HepG2 (cell line): ENCODE data around the gene CTNNAL1. TPM values are rescaled to one million over a fixed set of nuclear protein-coding genes. Genes with fewer than 3 reads are reported as not detected.

Source experiments
- ATAC-seq: fragments of 200-7000 bp; cut with Tn5 transposase; 3 replicates; pipeline ENCODE4 v1.9.1; 2020; ENCODE audit warnings: mild to moderate bottlenecking, moderate library complexity
- BruUV-seq: library from RNA; stranded (reverse); fragments of 400-500 nt; replicated peaks from 2 replicates; lab custom pipeline; 2021; lab: Mats Ljungman, UMichigan
- CTCF ChIA-PET: fragments of 300-600 bp; formaldehyde crosslinking; extraction: SDS; loops from one replicate; lab custom pipeline; 2021; ENCODE audit warnings: low total read pairs, inconsistent platforms, low intra/inter-chr PET ratio; lab: Yijun Ruan, JAX
- POLR2A ChIA-PET: fragments of 350-600 bp; sonication (Branson Sonifier 250); formaldehyde crosslinking; loops from one replicate; lab custom pipeline; 2020; ENCODE audit warnings: antibody characterized with exemption, inconsistent platforms; lab: Yijun Ruan, JAX
- DNase-seq: peaks from one replicate; pipeline ENCODE4 v3.0.0-alpha.2; 2015; ENCODE audit warnings: low spot score
- FAIRE-seq: peaks from 3 replicates; lab custom pipeline; 2011; peaks lifted over from hg19 to GRCh38; lab: Jason Lieb, UNC
- H2AFZ ChIP-seq: one replicate; pipeline ENCODE4 v1.6.1; 2011; ENCODE audit warnings: low read length, inconsistent platforms
- H3K27ac ChIP-seq: fragments of 300-600 bp; 3 replicates; pipeline ENCODE4 v1.8.0; 2011; ENCODE audit warnings: mixed run types, mild to moderate bottlenecking, mixed read lengths, low read length, inconsistent platforms; ENCODE audit not compliant: insufficient read depth; ENCODE audit errors: extremely low read length
- H3K27me3 ChIP-seq, 2 experiments: fragments of 200-600 bp in 1 of 2; 2 replicates in 1 of 2; 3 replicates in 1 of 2; pipeline versions ENCODE4 v1.6.0 to v1.8.0; 2011; ENCODE audit warnings: low read length in 2 of 2, mild to moderate bottlenecking in 2 of 2, moderate library complexity in 2 of 2, inconsistent platforms in 1 of 2; ENCODE audit not compliant: insufficient read depth in 2 of 2, control insufficient read depth in 1 of 2
- H3K36me3 ChIP-seq, 2 experiments: fragments of 200-600 bp in 1 of 2; replicated peaks in 1 of 2; 2 replicates in 1 of 2; 3 replicates in 1 of 2; pipeline versions ENCODE4 v1.5.1 to v1.8.0; 2011; ENCODE audit warnings: low read length in 2 of 2, inconsistent platforms in 1 of 2; ENCODE audit not compliant: insufficient read depth in 2 of 2, control insufficient read depth in 1 of 2
- H3K4me1 ChIP-seq: 2 replicates; pipeline ENCODE4 v1.5.1; 2012; ENCODE audit warnings: low read length, inconsistent platforms; ENCODE audit not compliant: insufficient read depth
- H3K4me2 ChIP-seq: 2 replicates; pipeline ENCODE4 v1.6.0; 2011; ENCODE audit warnings: low read depth, low read length, inconsistent platforms
- H3K4me3 ChIP-seq, 3 experiments: fragments of 200-600 bp in 1 of 3; sonication (generic), shearing (Covaris generic) in 1 of 3; replicated peaks in 1 of 3; 2 replicates each; pipeline ENCODE4 v1.5.1; 2011 to 2016; ENCODE audit warnings: low read length in 3 of 3, inconsistent platforms in 2 of 3, low read depth in 2 of 3, mild to moderate bottlenecking in 2 of 3, control low read depth in 1 of 3, mixed read lengths in 1 of 3; ENCODE audit not compliant: insufficient read depth in 1 of 3
- H3K79me2 ChIP-seq: one replicate; pipeline ENCODE4 v1.6.1; 2011; ENCODE audit warnings: low read length, inconsistent platforms; ENCODE audit not compliant: insufficient read depth
- H3K9ac ChIP-seq: 2 replicates; pipeline ENCODE4 v1.6.0; 2011; ENCODE audit warnings: mild to moderate bottlenecking, low read depth, low read length, inconsistent platforms; ENCODE audit not compliant: insufficient read depth
- H3K9me3 ChIP-seq: 2 replicates; pipeline ENCODE4 v1.5.1; 2012; ENCODE audit warnings: mild to moderate bottlenecking, low read length
- H4K20me1 ChIP-seq: 2 replicates; pipeline ENCODE4 v1.6.0; 2011; ENCODE audit warnings: inconsistent platforms, mild to moderate bottlenecking, low read length, moderate library complexity; ENCODE audit not compliant: insufficient read depth
- GTF3A ChIP-seq: sonication (generic); formaldehyde crosslinking; conservative IDR thresholded peaks from 2 replicates; pipeline ENCODE4 v1.4.0; 2020; ENCODE audit warnings: mild to moderate bottlenecking, missing genetic modification reagents
- HNRNPH1 ChIP-seq: fragments of 200-400 bp; formaldehyde crosslinking; optimal IDR thresholded peaks from 2 replicates; pipeline ENCODE3; 2017; ENCODE audit warnings: mild to moderate bottlenecking, low read depth, low read length
- POLR2AphosphoS5 ChIP-seq: IDR thresholded peaks from 2 replicates; pipeline ENCODE4 v1.6.1; 2012; ENCODE audit warnings: low read depth, low read length
- SNAPC4 ChIP-seq: sonication (generic); formaldehyde crosslinking; IDR thresholded peaks from 2 replicates; pipeline ENCODE4 v1.4.0; 2020; ENCODE audit warnings: mild to moderate bottlenecking, missing genetic modification reagents
- SOX13 ChIP-seq, 3 experiments: fragments of 450-650 bp in 1 of 3; sonication (generic) in 1 of 3; formaldehyde crosslinking in 1 of 3; IDR thresholded peaks in 2 of 3; conservative IDR thresholded peaks in 1 of 3; 2 replicates each; pipeline versions ENCODE4 v1.5.0 to v1.6.1; 2016 to 2020; ENCODE audit warnings: antibody characterized with exemption in 1 of 3, mild to moderate bottlenecking in 1 of 3, missing compliant biosample characterization in 1 of 3, missing genetic modification reagents in 1 of 3, moderate library complexity in 1 of 3
- TERF1 ChIP-seq: sonication (generic); formaldehyde crosslinking; IDR thresholded peaks from 2 replicates; pipeline ENCODE4 v1.8.0; 2022; ENCODE audit warnings: mild to moderate bottlenecking, missing genetic modification reagents, moderate library complexity
- ZKSCAN8 ChIP-seq: IDR thresholded peaks from 2 replicates; pipeline ENCODE4 v1.6.1; 2016; ENCODE audit warnings: borderline replicate concordance, missing genetic modification reagents, missing compliant biosample characterization
- ZNF17 ChIP-seq: sonication (generic); formaldehyde crosslinking; IDR thresholded peaks from 2 replicates; pipeline ENCODE4 v1.5.0; 2020; ENCODE audit warnings: mild to moderate bottlenecking, missing genetic modification reagents
- ZNF20 ChIP-seq: sonication (generic); formaldehyde crosslinking; IDR thresholded peaks from 2 replicates; pipeline ENCODE4 v1.4.0; 2020; ENCODE audit warnings: mild to moderate bottlenecking, moderate library complexity, missing genetic modification reagents
- ZNF383 ChIP-seq: sonication (generic); formaldehyde crosslinking; IDR thresholded peaks from 2 replicates; pipeline ENCODE4 v1.4.0; 2020; ENCODE audit warnings: missing genetic modification reagents, mild to moderate bottlenecking, borderline replicate concordance
- ZNF501 ChIP-seq: sonication (generic); formaldehyde crosslinking; IDR thresholded peaks from 2 replicates; pipeline ENCODE4 v1.5.1; 2020; ENCODE audit warnings: mild to moderate bottlenecking, moderate library complexity, missing genetic modification reagents
- ZNF615 ChIP-seq: sonication (generic); formaldehyde crosslinking; IDR thresholded peaks from 2 replicates; pipeline ENCODE4 v1.5.0; 2020; ENCODE audit warnings: mild to moderate bottlenecking, missing genetic modification reagents, borderline replicate concordance
- ZNF672 ChIP-seq: sonication (generic); formaldehyde crosslinking; IDR thresholded peaks from 2 replicates; pipeline ENCODE4 v1.8.1; 2022; ENCODE audit warnings: missing genetic modification reagents
- WGBS: methylation state at CpG from one replicate; pipeline ENCODE4 v1.1.6; 2017; ENCODE audit warnings: low lambda C conversion rate; 5-methylcytosine and 5-hydroxymethylcytosine counted together
- in situ Hi-C: cut with HindIII; loops from 2 replicates; pipeline ENCODE4 v1.10.0; 2017; ENCODE audit warnings: low pct_unique_long_range_greater_than_20kb; ENCODE audit not compliant: extremely low pct_ligation_motif_present
- intact Hi-C: fragments of 100-400 bp; cut with micrococcal nuclease; formaldehyde crosslinking; loops from one replicate; pipeline ENCODE4 v1.10.0; 2022; ENCODE audit not compliant: unreplicated experiment
- polyA plus RNA-seq, 8 experiments: library from polyadenylated mRNA; depleted of rRNA in 3 of 8; stranded (reverse) in 7 of 8; unstranded in 1 of 8; fragments of >200 nt; fragmentation: Illumina TruSeq in 4 of 8; extraction: Trizol in 4 of 8; gene quantifications; 2 replicates each; pipeline versions ENCODE4 v1.2.1 to v1.2.3, GENCODE V29; 2011 to 2016; ENCODE audit warnings: low read depth in 4 of 8, missing spikeins in 1 of 8, mixed read lengths in 1 of 8; ENCODE audit not compliant: insufficient read depth in 1 of 8
- total RNA-seq, 5 experiments: library from RNA; depleted of rRNA; stranded (reverse); fragments of >200 nt; fragmentation: Illumina TruSeq; extraction: Trizol; gene quantifications; 2 replicates each; pipeline ENCODE4 v1.2.3, GENCODE V29; 2016; ENCODE audit warnings: low read depth in 1 of 5
- TF ChIP-seq, protein P1 (sequence below): sonication (generic); formaldehyde crosslinking; IDR thresholded peaks from 2 replicates; pipeline ENCODE4 v1.8.0; 2022; ENCODE audit warnings: missing genetic modification reagents, mild to moderate bottlenecking, moderate library complexity, borderline replicate concordance
- TF ChIP-seq, protein P2 (sequence below): sonication (generic); formaldehyde crosslinking; conservative IDR thresholded peaks from 2 replicates; pipeline ENCODE4 v1.4.0; 2020; ENCODE audit warnings: missing genetic modification reagents

CTNNAL1 gene
- total and polyA plus RNA-seq, 2 of the 13 experiments (the other 11 are each of a cell fraction or from before 2014, with no cell fraction given), result 32.0 to 162 TPM

DNA sequence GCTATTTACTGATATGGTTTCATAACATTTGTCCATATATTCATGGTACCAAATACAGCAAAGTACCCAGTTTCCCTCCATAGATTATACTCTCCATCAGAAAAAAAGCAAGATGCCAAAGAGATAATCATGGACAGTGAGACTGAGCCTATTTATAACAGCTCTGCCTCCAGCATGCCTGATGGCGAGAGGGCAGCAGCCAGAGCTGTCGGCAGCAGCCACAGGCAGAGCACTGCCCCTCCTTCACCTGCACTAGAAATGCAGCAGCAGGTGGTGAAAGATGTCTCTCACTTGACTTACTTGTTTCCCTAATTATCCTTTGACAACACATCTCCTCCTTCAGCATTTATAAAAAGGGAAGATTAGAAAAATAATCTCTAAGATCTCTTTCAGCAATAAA, 32.4 kb downstream of the CTNNAL1 start:
- Histone ChIP-seq H3K4me1 (no peaks in the 10 kb centered on the region), H3K36me3 (peaks cover 11 to 46% of the 10 kb centered on the region in 2 experiments), H4K20me1 (no peaks in the 10 kb centered on the region), H3K27me3 (no peaks in the 10 kb centered on the region), H3K4me3 (no peak overlapping the region), H3K9ac (no peak overlapping the region), H3K79me2 (no peaks in the 10 kb centered on the region), H2AFZ (no peak overlapping the region), H3K9me3 (no peaks in the 10 kb centered on the region), H3K27ac (no peak overlapping the region), H3K4me2 (no peak overlapping the region)
- intact Hi-C loops (no loop called here), in situ Hi-C loops (no loop called here)
- WGBS, result 100% methylated on average over 2 of the region's 2 CpGs
- no peak for ATAC-seq
- no peak for FAIRE-seq
- no TSS peak for BruUV-seq
- CTCF ChIA-PET, result no interaction called here
- DNase-seq, result no peak
- POLR2A ChIA-PET, result no interaction called here
- TF ChIP-seq ZNF20 (CRISPR knock-in tag) (no peak), ZNF17 (CRISPR knock-in tag) (no peak), TERF1 (CRISPR knock-in tag) (no peak), POLR2AphosphoS5 (no peak), HNRNPH1 (no peak), GTF3A (CRISPR knock-in tag) (no peak), ZNF672 (CRISPR knock-in tag) (no peak), ZKSCAN8 (CRISPR knock-in tag) (no peak), ZNF383 (no peak), ZNF501 (CRISPR knock-in tag) (no peak), SNAPC4 (CRISPR knock-in tag) (no peak), ZNF615 (no peak), SOX13 (IDR thresholded peaks at IDR 0.05) (no peak), SOX13 (CRISPR knock-in tag; conservative IDR thresholded peaks at IDR 0.05 in 1 of 2, IDR thresholded peaks at IDR 0.05 in 1 of 2) (no peak)
- TF ChIP-seq, protein P1, sequence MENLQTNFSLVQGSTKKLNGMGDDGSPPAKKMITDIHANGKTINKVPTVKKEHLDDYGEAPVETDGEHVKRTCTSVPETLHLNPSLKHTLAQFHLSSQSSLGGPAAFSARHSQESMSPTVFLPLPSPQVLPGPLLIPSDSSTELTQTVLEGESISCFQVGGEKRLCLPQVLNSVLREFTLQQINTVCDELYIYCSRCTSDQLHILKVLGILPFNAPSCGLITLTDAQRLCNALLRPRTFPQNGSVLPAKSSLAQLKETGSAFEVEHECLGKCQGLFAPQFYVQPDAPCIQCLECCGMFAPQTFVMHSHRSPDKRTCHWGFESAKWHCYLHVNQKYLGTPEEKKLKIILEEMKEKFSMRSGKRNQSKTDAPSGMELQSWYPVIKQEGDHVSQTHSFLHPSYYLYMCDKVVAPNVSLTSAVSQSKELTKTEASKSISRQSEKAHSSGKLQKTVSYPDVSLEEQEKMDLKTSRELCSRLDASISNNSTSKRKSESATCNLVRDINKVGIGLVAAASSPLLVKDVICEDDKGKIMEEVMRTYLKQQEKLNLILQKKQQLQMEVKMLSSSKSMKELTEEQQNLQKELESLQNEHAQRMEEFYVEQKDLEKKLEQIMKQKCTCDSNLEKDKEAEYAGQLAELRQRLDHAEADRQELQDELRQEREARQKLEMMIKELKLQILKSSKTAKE, result no peak
- TF ChIP-seq, protein P2, sequence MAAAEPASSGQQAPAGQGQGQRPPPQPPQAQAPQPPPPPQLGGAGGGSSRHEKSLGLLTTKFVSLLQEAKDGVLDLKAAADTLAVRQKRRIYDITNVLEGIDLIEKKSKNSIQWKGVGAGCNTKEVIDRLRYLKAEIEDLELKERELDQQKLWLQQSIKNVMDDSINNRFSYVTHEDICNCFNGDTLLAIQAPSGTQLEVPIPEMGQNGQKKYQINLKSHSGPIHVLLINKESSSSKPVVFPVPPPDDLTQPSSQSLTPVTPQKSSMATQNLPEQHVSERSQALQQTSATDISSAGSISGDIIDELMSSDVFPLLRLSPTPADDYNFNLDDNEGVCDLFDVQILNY (CRISPR knock-in tag), result no peak
